ENCODE results near the gene ACER2.

The ACER2 gene

DNA sequence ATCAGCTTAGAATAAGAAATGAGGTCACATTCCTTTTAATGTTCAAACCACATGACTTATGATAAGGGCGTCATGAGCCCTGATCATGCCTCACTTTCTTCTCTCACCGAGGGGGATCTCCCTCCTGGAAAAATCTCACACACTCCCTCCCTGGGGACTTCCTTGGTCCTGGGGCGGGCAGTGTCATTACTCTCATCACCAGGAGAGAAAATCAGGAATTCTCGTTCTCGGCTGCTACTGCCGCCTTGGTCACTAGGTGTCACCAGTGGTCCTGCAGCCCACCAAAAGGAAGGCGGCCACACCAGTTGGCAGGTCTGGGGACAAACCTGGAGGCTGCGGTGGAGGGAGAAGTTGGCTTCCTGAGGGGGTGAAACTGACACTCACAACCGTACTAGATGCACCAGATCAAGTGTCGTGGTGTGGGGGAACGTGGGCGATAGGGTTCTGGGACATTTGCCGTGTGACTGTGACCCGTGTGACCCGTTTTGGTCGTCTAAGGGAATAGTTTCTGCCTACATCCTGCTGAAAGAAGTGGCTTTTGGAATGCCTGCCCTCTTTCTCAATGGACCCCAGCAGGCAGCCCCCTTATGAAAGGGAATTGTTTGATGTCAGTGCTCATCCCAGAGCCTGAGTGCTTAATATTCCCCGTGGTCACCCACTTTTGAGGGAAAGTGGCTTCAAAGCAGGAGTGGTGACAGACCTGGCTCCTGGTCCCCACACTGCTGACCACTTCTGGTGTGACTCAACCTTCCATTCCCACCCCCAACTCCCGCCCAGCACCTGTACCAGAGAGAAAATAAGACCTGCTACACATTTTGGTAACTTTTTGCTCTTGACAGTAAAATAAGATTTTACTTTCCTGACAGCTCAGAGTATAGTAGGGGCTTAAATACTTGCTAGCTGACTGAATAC is 63.2 kb downstream of the ACER2 start:
- peak; percentile 83 for DNase-seq
- in situ Hi-C loops (cut with MboI; ENCODE audit: low pct_unique_long_range_greater_than_20kb, low sequenced_read_pairs): no loop called here

DNA sequence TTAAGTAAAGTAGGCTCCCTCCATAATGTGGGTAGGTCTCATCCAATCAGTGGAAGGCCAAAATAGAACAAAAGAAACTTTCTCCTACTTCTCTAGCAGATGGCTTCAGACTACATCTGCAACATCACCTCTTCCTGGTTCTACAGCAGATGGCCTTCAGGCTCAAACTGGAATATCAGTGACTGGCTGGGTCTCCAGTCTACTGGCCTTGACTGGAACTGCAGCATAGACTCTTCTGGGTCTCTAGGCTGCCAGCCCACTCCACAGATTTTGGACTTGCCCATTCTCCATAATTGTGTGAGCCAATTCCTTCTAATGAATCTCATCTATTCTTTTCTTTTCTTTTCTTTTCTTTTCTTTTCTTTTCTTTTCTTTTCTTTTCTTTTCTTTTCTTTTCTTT is 64.8 kb downstream of the ACER2 start:
- in situ Hi-C loops (cut with MboI; ENCODE audit: low pct_unique_long_range_greater_than_20kb, low sequenced_read_pairs): no loop called here
- DNase-seq: no peak

DNA sequence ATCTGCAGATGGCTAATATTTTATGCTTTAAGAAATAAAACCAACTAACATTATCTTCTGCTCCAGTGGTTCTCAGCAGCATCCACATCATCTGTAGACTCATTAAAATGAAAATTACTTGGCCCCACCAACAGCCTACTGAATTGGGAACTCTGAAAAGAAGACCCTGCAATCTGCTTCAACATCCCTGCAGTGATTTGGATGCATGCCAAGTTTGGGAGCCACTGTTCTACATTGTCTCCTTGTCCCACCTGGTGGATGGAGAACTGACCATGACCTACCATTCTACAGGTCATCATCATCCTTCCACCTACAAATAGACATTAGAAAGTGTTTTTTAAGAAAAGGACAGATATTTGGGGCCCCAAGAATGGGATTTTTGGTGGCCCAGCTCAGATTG is 71.1 kb downstream of the ACER2 start:
- no peak for DNase-seq
- in situ Hi-C loops (cut with MboI; ENCODE audit: low pct_unique_long_range_greater_than_20kb, low sequenced_read_pairs): loop anchor here (25.0 kb wide), 1 partner anchor 432 kb away; no protein-coding TSS in a partner anchor

DNA sequence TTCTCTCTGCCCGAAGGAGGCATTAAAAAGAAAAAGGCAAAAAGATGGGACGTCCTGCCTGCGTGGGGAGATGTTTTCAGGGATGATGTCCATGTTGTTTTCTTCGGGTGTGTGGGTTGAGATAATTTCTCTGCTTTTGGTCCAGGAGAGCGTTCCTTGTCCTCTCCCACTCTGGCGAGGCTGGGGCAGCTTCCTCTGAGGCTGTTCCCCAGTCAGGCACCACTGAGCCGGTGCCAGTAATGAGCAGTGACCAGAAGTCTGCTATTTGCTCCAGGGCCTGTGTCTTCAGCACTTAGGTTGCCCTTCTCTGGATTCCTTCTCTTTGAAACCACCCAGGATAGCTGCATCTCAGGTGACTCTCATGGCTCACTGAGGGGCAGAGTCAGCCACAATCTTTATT is 71.5 kb downstream of the ACER2 start:
- in situ Hi-C loops (cut with MboI; ENCODE audit: low pct_unique_long_range_greater_than_20kb, low sequenced_read_pairs): loop anchor here (25.0 kb wide), 1 partner anchor 432 kb away; no protein-coding TSS in a partner anchor
- no peak for DNase-seq

DNA sequence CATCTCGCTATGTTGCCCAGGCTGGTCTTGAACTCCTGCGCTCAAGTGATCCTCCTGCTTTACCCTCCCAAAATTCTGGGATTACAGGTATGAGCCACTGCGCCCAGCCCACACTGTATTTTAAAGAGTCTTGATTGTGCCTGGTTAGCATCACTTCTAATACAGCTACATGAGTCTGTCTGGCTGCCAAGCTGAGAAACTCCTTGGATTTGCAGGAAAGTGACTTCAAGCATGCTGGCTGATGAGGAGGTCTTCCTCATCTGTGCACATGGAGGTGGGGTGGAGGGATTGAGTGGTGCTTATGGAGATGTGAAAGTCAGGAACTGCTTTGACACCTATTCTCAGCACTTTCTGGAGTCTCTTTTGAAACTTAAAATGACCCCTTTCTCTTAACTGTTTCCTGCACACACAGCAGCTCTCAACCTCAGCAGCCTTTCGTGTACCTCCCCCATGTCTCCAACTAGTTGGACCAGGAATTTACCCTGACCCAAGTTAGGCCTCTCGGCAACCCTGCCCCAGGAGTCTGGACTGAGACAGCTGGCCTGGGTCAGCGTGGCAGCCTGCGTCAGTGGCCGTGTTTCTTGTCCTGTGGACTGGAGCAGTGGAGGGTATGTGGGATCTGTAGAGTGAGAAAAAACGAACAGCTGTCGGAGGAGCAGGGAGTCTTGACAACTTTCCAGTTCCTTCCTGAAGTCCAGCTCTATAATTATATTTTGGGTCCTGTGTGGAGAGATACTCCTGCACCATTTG is 72.5 kb downstream of the ACER2 start:
- in situ Hi-C loops (cut with MboI; ENCODE audit: low pct_unique_long_range_greater_than_20kb, low sequenced_read_pairs): loop anchor here (25.0 kb wide), 1 partner anchor 431 kb away; no protein-coding TSS in a partner anchor
- no peak for DNase-seq

DNA sequence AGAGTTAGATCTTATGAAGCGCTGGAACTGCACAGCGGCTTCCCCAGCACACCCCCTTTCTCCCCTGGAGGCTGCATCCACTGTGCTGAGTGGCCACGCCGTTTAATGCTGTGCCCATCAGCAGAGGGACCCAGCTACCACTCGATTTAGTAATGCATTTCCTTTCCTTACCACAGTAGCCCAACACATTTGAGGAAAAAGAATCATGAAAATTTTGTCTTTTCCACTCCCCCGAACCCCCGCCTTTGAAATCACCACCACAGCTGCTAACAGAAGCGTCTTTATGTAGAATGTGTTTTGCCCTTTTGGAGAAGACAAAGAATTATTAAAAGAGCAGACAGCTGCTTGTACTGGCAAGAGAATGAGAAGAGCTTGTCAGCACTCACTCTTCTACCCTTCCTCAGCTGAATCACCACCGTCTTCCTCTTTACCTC is 73.2 kb downstream of the ACER2 start:
- no peak for DNase-seq
- in situ Hi-C loops (cut with MboI; ENCODE audit: low pct_unique_long_range_greater_than_20kb, low sequenced_read_pairs): loop anchor here (25.0 kb wide), 1 partner anchor 430 kb away; no protein-coding TSS in a partner anchor

DNA sequence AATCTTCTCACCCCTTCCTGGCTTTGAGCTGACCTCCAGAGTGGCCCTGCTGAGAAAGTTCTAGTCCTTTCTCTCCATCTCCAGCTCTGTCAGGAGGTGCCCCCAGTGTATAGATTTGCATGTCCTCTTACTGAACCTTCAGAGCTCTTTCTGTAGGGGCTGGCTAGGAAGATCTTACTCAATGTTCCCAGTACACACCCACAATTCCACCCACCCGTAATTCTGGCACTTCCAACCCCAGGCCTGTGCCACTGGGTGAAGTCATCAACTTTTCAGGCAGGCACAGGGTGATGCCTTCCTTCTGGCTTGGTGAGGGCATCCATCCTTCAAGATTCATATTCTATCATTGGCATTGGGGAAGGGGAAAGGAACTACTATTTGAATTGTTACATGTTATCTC is 75.9 kb downstream of the ACER2 start:
- DNase-seq: no peak
- in situ Hi-C loops (cut with MboI; ENCODE audit: low pct_unique_long_range_greater_than_20kb, low sequenced_read_pairs): loop anchor here (25.0 kb wide), 1 partner anchor 428 kb away; no protein-coding TSS in a partner anchor

DNA sequence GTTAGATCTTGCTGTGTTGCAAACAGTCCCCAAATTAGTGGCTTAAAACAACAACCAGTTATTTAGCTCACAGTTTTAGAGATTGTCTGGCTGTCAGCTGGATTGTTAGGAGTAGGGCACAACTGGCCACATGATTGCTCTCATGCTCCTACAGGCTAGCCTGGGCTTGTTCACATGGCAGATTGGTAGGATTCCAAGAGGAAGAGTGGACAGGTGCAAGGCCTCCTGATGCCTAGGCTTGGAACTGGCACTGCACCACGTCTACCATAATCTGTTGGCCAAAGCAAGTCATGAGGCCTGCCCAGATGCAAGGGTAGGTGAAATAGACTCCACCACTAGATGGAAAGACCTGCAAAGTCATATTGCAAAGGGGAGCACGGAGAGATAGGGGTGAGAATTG is 76.4 kb downstream of the ACER2 start:
- DNase-seq: no peak
- in situ Hi-C loops (cut with MboI; ENCODE audit: low pct_unique_long_range_greater_than_20kb, low sequenced_read_pairs): loop anchor here (25.0 kb wide), 1 partner anchor 427 kb away; no protein-coding TSS in a partner anchor

DNA sequence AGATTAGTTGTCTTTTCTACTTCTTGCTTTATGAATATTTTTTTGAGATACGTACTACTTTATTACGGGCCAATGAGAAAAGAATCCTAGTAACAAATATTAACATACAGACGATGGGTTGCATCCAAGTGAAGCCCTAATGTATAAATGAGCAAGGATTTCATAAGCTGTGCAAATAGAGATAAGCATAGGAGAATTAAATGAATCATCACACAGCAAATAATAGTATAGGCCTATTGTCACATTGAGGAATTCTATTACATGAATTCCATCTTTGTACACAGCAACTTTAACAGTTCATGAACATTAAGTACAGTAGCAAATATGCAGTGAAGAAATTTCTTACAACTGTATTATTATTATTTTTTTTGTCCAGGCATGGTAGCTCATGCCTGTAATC is 78.0 kb downstream of the ACER2 start:
- no peak for DNase-seq
- in situ Hi-C loops (cut with MboI; ENCODE audit: low pct_unique_long_range_greater_than_20kb, low sequenced_read_pairs): loop anchor here (25.0 kb wide), 1 partner anchor 425 kb away; no protein-coding TSS in a partner anchor

DNA sequence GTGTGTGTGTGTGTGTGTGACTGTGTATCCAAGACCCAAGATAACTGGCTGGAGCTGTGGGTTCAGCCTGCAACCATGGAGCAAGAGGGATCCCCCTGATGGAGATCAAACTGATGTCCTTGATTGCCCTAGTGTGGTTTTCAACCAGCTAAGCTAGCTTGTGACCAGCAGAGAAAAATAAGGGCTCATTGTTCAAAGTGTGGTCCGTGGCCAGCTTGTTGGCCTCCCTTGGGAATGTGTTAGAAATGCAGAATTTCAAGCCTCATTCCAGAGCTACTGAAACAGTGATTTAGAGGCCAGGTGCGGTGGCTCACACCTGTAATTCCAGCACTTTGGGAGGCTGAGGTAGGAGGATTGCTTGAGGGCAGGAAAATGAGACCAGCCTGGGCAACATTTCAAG is 79.9 kb downstream of the ACER2 start:
- no peak for DNase-seq
- in situ Hi-C loops (cut with MboI; ENCODE audit: low pct_unique_long_range_greater_than_20kb, low sequenced_read_pairs): loop anchor here (25.0 kb wide), 1 partner anchor 424 kb away; no protein-coding TSS in a partner anchor

DNA sequence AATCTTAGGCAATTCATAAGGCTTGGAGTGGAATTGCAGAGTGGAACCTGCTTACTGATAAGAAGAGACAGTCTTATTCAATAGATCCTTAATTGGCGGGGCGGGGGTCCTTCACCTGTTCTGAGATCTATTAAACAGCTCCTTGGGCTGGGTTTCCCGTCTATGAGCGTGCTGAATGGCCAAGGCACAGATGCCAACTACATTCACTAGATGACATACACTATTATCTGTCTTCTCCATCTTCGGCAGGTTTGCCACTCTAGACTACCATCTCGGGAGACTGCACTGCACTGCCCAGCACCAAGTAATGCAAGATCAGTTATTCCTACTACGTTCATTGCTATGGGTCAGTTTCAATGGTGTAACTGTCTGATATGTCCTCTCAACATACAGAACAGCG is 81.5 kb downstream of the ACER2 start:
- in situ Hi-C loops (cut with MboI; ENCODE audit: low pct_unique_long_range_greater_than_20kb, low sequenced_read_pairs): loop anchor here (25.0 kb wide), 1 partner anchor 422 kb away; no protein-coding TSS in a partner anchor
- DNase-seq: no peak

GRCh38 chr9:19490828-19491227 is 82.0 kb downstream of the ACER2 start:
- in situ Hi-C loops (cut with MboI; ENCODE audit: low pct_unique_long_range_greater_than_20kb, low sequenced_read_pairs): loop anchor here (25.0 kb wide), 1 partner anchor 421 kb away; no protein-coding TSS in a partner anchor
- DNase-seq: no peak

DNA sequence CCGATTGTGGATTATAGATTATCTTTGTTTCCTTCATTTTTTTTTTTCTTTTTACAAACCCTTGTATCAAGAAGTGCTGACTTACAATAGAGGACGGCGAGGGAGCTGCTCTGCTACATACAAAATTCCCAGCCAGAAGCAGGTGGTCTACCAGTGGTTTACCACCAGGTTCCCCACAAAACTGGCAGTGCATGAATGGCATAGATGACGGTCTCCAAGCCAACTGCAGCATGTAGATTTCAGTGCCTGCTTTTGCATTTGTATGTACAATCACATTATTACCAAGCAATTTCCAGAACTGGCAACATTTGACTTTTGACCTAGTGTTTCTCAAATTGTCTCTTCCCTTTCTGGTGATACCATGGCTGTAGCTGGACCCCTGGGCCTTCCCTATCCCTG is 84.0 kb downstream of the ACER2 start:
- no peak for DNase-seq
- in situ Hi-C loops (cut with MboI; ENCODE audit: low pct_unique_long_range_greater_than_20kb, low sequenced_read_pairs): loop anchor here (25.0 kb wide), 1 partner anchor 420 kb away; no protein-coding TSS in a partner anchor

DNA sequence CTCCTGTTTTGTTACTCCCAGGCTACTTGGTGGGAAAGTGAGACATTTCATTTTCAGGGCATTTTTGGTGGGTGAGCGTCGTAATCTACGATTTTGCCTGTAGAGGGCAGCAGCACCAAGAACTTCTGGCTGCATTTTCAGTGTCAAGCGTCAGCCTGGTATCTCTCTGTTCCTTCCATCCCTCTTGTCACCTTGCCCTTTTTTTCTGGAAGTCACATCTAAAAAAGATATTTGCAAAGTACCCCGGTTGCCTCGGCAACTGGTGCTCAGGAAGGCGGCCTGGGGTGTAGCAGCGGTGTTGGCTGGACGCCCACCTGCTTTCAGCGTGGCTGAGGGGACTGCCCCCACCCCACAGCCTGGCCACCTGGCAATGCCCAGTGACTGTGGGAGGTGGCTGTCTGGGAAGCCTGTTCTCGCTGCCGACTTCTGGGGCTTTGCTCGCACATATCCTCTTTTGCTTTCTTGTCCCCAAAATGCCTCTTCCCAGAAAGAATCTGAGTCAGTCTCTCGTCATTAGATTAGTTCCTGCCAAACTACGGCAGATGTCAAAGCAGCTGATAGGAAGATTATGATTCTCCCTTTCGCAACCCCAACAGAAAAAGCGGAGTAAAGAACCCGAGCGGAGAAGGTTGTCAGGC is 84.5 kb downstream of the ACER2 start:
- DNase-seq: peak; percentile 82
- in situ Hi-C loops (cut with MboI; ENCODE audit: low pct_unique_long_range_greater_than_20kb, low sequenced_read_pairs): loop anchor here (25.0 kb wide), 1 partner anchor 419 kb away; no protein-coding TSS in a partner anchor

DNA sequence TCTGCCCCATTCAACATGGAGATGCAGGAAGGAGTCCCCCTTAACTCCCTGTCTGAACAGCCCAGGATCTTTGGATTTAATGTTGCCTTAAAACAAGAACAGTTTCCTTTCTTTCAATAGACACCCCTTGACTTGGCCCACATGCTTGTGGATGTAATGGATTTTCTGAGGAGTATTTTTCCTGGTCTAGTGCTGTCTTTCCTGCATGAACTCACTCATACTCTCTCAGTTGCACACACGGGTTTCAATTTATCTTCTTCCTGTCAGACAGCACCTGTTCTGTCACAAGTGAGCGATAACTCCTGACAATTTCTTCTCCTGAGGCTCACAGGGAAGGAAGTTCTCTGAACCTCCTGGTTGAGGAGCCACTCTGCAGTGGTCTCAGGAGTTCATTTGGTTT is 85.1 kb downstream of the ACER2 start:
- no peak for DNase-seq
- in situ Hi-C loops (cut with MboI; ENCODE audit: low pct_unique_long_range_greater_than_20kb, low sequenced_read_pairs): loop anchor here (25.0 kb wide), 1 partner anchor 418 kb away; no protein-coding TSS in a partner anchor

GRCh38 chr9:19495186-19496028 is 86.6 kb downstream of the ACER2 start:
- no peak for DNase-seq
- in situ Hi-C loops (cut with MboI; ENCODE audit: low pct_unique_long_range_greater_than_20kb, low sequenced_read_pairs): loop anchor here (25.0 kb wide), 1 partner anchor 417 kb away; no protein-coding TSS in a partner anchor

DNA sequence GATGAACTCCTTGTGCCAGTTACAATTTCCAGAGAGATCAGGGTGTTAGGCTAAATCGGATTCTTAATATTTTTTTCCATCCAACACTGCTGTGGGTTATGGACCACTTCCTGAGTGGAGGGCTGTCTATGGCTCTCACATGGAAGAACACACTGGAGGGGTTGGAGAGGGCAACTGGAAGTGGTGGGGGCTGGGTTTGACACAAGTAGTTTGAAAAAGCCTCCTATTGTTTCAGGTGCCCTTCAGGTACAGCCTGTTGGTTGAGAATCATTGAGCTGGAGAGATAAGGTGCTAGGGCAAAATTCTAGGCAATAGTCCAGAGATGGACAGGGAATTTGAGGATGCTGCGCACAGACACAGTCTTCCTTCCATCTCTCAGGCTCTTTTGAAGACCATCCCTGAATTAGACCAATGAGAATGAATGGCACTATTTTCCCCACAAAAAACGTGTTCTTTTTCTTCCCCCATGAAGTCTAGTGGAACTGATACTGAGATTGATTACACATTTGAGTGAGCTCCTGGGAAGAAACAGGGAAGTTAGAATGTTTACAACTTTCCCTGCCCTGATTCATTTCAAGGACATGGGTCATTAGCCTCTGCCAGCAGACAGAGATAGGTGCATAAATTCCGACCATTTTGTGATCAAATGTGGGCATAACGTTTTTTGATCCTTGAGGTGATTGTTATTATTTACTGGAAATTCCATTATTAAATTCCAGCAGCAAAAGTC is 87.7 kb downstream of the ACER2 start:
- in situ Hi-C loops (cut with MboI; ENCODE audit: low pct_unique_long_range_greater_than_20kb, low sequenced_read_pairs): loop anchor here (25.0 kb wide), 1 partner anchor 416 kb away; no protein-coding TSS in a partner anchor

More for the DNA sequence above, 87.7 kb downstream of the ACER2 start:
- DNase-seq: no peak

All from KBM-7 (cell line).